Vagina (tissue), 2 donors: Measurements from ENCODE around the gene CDK19. TPM values are rescaled to one million over a fixed set of nuclear protein-coding genes. Genes with fewer than 3 reads are reported as not detected.

Source experiments
- DNase-seq, 2 donors: peaks; one replicate each; pipeline ENCODE4 v3.0.0-alpha.2; 2017; ENCODE audit errors: extremely low spot score in 2 of 2
- H3K27ac ChIP-seq: fragments of 200-600 bp; sonication (generic); one replicate; pipeline ENCODE4 v1.5.1; 2019
- H3K27me3 ChIP-seq: fragments of 200-600 bp; sonication (generic); one replicate; pipeline ENCODE4 v1.5.1; 2019
- H3K36me3 ChIP-seq, 2 donors: fragments of 200-600 bp; sonication (generic); one replicate each; pipeline ENCODE4 v1.5.1; 2017 to 2019
- H3K4me1 ChIP-seq: fragments of 200-600 bp; sonication (generic); one replicate; pipeline ENCODE4 v1.5.1; 2019
- H3K4me3 ChIP-seq, 2 donors: fragments of 200-600 bp; sonication (generic); 1 replicate in 1 of 2; 2 replicates in 1 of 2; pipeline ENCODE4 v1.5.1; 2016 to 2019
- H3K9me3 ChIP-seq: fragments of 200-600 bp; sonication (generic); one replicate; pipeline ENCODE4 v1.5.1; 2019
- POLR2A ChIP-seq, 2 donors: fragments of 450-650 bp; IDR thresholded peaks; one replicate each; pipeline ENCODE4 v1.6.1; 2017; ENCODE audit warnings: antibody characterized with exemption in 2 of 2, mild to moderate bottlenecking in 2 of 2, moderate library complexity in 2 of 2
- POLR2AphosphoS5 ChIP-seq, 2 donors: sonication (generic); formaldehyde crosslinking; IDR thresholded peaks; one replicate each; pipeline ENCODE4 v1.9.0; 2017; ENCODE audit warnings: antibody characterized with exemption in 2 of 2, mild to moderate bottlenecking in 2 of 2, low read depth in 1 of 2; ENCODE audit not compliant: insufficient read depth in 1 of 2
- intact Hi-C: fragments of 100-400 bp; cut with DNase I; formaldehyde crosslinking; loops from one replicate; pipeline ENCODE4 v1.15.1; 2023
- total RNA-seq: library from RNA; depleted of rRNA; stranded (reverse); fragments of >200 nt; gene quantifications from one replicate; pipeline ENCODE4 v1.2.3, GENCODE V29; 2016
- TF ChIP-seq, protein P1 (sequence below), 3 experiments: fragments of 450-650 bp in 2 of 3; fragments of 200-600 bp in 1 of 3; sonication (generic) in 1 of 3; IDR thresholded peaks; one replicate each; pipeline ENCODE4 v1.5.1; 2017 to 2019; ENCODE audit warnings: antibody characterized with exemption in 3 of 3, mild to moderate bottlenecking in 2 of 3, moderate library complexity in 2 of 3

The CDK19 gene
- total RNA-seq, 1 donor from 2014 or later: 10.6 TPM

DNA sequence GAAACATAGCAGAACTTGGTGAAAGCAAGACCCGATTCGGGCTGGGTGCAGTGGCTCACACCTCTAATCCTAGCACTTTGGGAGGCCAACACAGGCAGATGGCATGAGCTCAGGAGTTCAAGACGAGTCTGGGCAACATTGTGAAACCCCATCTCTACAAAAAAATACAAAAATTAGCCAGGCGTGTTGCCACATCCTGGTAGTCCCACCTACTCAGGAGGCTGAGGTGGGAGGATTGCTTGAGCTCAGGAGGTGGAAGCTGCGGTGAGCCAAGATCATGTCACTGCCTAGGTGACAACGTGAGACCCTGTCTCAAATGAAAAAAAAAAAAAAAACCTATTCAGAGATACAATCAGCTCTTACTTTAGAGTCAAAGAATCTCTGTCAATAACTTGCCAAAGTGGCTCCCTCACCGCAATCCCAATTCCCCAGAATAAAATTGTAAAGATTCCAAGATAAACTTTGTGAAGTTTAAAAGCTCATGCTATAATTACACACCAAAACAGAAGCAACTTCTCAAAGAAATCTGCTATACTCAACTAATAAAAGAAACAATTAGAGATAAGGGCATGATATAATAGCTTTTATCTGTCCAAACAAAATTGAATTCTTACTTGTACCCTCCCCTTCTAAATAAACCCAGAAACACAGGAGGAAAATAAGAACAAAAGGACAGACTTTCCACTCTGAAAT is 33.6 kb downstream of the CDK19 start:
- no peak overlapping the region for H3K27ac ChIP-seq

DNA sequence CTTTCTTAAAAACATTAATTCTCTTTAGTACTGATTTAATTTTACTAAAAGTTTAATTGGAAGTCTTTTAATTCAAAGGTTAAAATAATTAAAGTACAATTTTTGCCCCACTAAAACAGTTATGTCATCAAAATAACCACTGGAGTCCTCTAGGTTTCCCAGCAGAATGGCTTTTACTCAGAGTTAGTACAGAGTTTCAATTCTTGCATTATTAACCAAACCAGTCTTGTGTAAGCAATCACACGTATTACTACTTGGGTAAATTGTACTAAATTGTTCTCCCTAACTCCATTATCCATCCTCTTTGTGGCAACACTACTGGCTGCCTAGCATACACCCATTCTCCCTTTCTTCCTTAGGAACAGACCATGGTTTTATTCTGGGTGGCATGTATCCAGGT is 36.9 kb downstream of the CDK19 start:
- H3K9me3 ChIP-seq: no peaks in the 10 kb centered on the region
- peaks cover 16% of the 10 kb centered on the region for H3K4me1 ChIP-seq
- H3K4me3 ChIP-seq: no peak overlapping the region
- H3K36me3 ChIP-seq: no peaks in the 10 kb centered on the region
- DNase-seq: no peak
- intact Hi-C loops: no loop called here
- no peak overlapping the region for H3K27ac ChIP-seq
- TF ChIP-seq POLR2A (IDR thresholded peaks at IDR 0.05): no peak
- no peak for TF ChIP-seq POLR2AphosphoS5 (IDR thresholded peaks at IDR 0.05; ENCODE audit: insufficient read depth in 1 of 2, low read depth in 1 of 2)
- TF ChIP-seq, protein P1, sequence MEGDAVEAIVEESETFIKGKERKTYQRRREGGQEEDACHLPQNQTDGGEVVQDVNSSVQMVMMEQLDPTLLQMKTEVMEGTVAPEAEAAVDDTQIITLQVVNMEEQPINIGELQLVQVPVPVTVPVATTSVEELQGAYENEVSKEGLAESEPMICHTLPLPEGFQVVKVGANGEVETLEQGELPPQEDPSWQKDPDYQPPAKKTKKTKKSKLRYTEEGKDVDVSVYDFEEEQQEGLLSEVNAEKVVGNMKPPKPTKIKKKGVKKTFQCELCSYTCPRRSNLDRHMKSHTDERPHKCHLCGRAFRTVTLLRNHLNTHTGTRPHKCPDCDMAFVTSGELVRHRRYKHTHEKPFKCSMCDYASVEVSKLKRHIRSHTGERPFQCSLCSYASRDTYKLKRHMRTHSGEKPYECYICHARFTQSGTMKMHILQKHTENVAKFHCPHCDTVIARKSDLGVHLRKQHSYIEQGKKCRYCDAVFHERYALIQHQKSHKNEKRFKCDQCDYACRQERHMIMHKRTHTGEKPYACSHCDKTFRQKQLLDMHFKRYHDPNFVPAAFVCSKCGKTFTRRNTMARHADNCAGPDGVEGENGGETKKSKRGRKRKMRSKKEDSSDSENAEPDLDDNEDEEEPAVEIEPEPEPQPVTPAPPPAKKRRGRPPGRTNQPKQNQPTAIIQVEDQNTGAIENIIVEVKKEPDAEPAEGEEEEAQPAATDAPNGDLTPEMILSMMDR (IDR thresholded peaks at IDR 0.05): no peak
- no peaks in the 10 kb centered on the region for H3K27me3 ChIP-seq

More for the DNA sequence above, 33.6 kb downstream of the CDK19 start:
- Histone ChIP-seq H3K9me3 (no peaks in the 10 kb centered on the region), H3K4me3 (no peak overlapping the region), H3K27me3 (no peaks in the 10 kb centered on the region), H3K36me3 (no peaks in the 10 kb centered on the region), H3K4me1 (peaks cover 16% of the 10 kb centered on the region)
- TF ChIP-seq POLR2A (IDR thresholded peaks at IDR 0.05) (no peak), POLR2AphosphoS5 (IDR thresholded peaks at IDR 0.05; ENCODE audit: insufficient read depth in 1 of 2, low read depth in 1 of 2) (no peak)
- TF ChIP-seq, protein P1 (IDR thresholded peaks at IDR 0.05): no peak
- no peak for DNase-seq
- intact Hi-C loops: no loop called here

DNA sequence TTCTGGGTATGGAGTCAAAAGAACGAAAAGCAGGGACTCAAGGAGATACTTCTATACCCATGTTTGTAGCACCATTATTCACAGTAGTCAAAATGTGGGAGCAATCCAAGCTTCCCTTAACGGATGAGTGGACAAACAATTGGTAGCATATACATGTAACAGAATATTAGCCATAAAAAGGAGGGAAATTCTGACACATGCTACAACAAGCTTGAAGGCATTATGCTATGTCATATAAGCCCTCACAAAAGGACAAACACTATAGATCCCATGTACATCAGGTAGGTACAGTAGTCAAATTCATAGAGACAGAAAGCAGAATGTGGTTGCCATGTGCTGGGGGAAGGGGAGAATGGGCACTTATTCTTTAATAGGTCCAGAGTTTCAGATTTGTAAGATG is 37.6 kb downstream of the CDK19 start:
- Histone ChIP-seq H3K4me3 (no peak overlapping the region), H3K27ac (no peak overlapping the region), H3K4me1 (peaks cover 16% of the 10 kb centered on the region), H3K27me3 (no peaks in the 10 kb centered on the region), H3K9me3 (no peaks in the 10 kb centered on the region), H3K36me3 (no peaks in the 10 kb centered on the region)
- intact Hi-C loops: no loop called here
- TF ChIP-seq, protein P1 (IDR thresholded peaks at IDR 0.05): no peak
- no peak for TF ChIP-seq POLR2AphosphoS5 (IDR thresholded peaks at IDR 0.05; ENCODE audit: insufficient read depth in 1 of 2, low read depth in 1 of 2)
- TF ChIP-seq POLR2A (IDR thresholded peaks at IDR 0.05): no peak
- no peak for DNase-seq

GRCh38 chr6:110776413-110776812 is 38.9 kb downstream of the CDK19 start:
- no peak for DNase-seq
- Histone ChIP-seq H3K36me3 (no peaks in the 10 kb centered on the region), H3K27ac (no peak overlapping the region), H3K27me3 (no peaks in the 10 kb centered on the region), H3K4me3 (no peak overlapping the region), H3K9me3 (no peaks in the 10 kb centered on the region), H3K4me1 (peaks cover 4% of the 10 kb centered on the region)
- TF ChIP-seq, protein P1 (IDR thresholded peaks at IDR 0.05): no peak
- TF ChIP-seq POLR2AphosphoS5 (IDR thresholded peaks at IDR 0.05; ENCODE audit: insufficient read depth in 1 of 2, low read depth in 1 of 2) (no peak), POLR2A (IDR thresholded peaks at IDR 0.05) (no peak)
- intact Hi-C loops: no loop called here

DNA sequence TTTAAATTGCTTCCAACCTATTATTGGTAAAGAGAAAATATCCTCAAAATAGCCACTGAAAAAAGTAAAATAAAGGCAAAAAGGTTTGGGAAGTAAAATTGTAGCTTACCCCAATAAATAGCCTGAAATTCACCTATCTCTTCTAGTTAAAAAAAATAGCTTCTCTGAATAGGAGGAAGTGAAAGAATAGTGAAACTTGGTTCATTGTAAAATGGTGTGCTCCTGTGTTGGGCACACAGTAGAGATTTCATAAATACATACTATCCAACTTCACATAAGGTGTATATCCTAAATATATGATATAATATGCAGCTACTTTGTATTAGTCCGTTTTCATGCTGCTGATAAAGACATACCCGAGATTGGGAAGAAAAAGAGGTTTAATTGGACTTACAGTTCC is 45.3 kb downstream of the CDK19 start:
- no peak for DNase-seq
- no peak overlapping the region for H3K27ac ChIP-seq
- intact Hi-C loops: no loop called here
- H3K9me3 ChIP-seq: no peaks in the 10 kb centered on the region
- no peaks in the 10 kb centered on the region for H3K27me3 ChIP-seq
- TF ChIP-seq POLR2A (IDR thresholded peaks at IDR 0.05) (no peak), POLR2AphosphoS5 (IDR thresholded peaks at IDR 0.05; ENCODE audit: insufficient read depth in 1 of 2, low read depth in 1 of 2) (no peak)
- TF ChIP-seq, protein P1 (IDR thresholded peaks at IDR 0.05): no peak
- H3K36me3 ChIP-seq: peaks cover 0 to 3% of the 10 kb centered on the region in 2 donors
- H3K4me1 ChIP-seq: no peaks in the 10 kb centered on the region
- H3K4me3 ChIP-seq: no peak overlapping the region
